Bronchial smooth muscle cell (primary cell): ENCODE measurements around the gene NSG1. TPM values are rescaled to one million over a fixed set of nuclear protein-coding genes. Genes with fewer than 3 reads are reported as not detected.

Experiments used
- total RNA-seq: library from RNA; depleted of rRNA; stranded (reverse); fragments of >200 nt; gene quantifications from 2 replicates; pipeline ENCODE4 v1.2.1, GENCODE V29; 2014

NSG1 gene, protein sequence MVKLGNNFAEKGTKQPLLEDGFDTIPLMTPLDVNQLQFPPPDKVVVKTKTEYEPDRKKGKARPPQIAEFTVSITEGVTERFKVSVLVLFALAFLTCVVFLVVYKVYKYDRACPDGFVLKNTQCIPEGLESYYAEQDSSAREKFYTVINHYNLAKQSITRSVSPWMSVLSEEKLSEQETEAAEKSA
- 0.17 and 2.0 TPM in 2 replicates for total RNA-seq

DNA sequence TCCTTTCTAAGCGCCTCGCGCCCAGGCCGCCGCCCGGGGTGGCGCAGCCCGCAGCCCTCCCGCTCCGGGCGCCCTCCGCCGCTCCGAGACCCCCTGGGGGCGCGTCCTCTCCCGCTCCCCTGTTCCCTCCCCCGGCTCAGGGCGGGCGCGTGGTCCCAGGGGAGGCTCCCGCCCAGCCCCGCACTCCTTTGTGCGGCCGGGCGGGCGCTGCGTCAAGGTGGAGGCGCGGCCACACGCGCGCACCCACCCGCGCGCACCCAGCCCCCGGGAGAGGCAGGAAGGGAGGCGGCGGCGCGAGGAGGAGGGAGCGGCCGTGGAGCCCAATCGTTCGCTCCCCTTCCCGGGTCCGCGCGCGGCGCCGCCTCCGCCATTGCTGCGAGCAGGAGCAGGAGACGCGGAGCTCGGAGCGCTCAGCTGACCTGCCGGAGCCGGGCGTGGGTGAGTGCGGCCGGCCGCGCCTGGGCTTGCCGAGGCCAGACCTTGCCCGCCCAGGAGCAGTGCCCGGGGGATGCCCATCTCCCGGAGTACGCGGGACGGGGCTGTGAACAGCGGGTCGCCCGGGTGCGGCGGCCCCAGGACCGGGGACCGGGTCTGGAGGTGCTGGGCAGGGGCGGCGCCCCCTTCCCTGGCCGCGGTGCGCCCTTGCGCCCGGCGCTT is at the start of gene NSG1:
Gene NSG1 (plus strand): TSS at position 367 of the 657 bp plus-strand sequence. CDS start 528 bp downstream, outside the sequence.

Other genes starting within 250 kb of the NSG1 start
- gene OTOP1, start 160.2 kb upstream of the NSG1 start, total RNA-seq: not detected in 2 replicates
- gene TMEM128, start 138.9 kb upstream of the NSG1 start, total RNA-seq: 20.9 and 29.9 TPM in 2 replicates
- 5.0 and 6.0 TPM in 2 replicates for gene LYAR, start 96.9 kb upstream of the NSG1 start, total RNA-seq
- gene ZBTB49, start 96.9 kb upstream of the NSG1 start, total RNA-seq: 2.5 and 3.7 TPM in 2 replicates
- gene STX18, start 154.9 kb downstream of the NSG1 start, total RNA-seq: 20.8 and 29.5 TPM in 2 replicates